GM19324 (cell line): Measurements from ENCODE around the gene RAB24.

Source experiments
- ATAC-seq: cut with Tn5 transposase; IDR thresholded peaks from one replicate; pipeline ENCODE4 v1.9.1; 2021; ENCODE audit warnings: mild to moderate bottlenecking, moderate library complexity; ENCODE audit not compliant: unreplicated experiment, low FRiP score

The RAB24 gene

DNA sequence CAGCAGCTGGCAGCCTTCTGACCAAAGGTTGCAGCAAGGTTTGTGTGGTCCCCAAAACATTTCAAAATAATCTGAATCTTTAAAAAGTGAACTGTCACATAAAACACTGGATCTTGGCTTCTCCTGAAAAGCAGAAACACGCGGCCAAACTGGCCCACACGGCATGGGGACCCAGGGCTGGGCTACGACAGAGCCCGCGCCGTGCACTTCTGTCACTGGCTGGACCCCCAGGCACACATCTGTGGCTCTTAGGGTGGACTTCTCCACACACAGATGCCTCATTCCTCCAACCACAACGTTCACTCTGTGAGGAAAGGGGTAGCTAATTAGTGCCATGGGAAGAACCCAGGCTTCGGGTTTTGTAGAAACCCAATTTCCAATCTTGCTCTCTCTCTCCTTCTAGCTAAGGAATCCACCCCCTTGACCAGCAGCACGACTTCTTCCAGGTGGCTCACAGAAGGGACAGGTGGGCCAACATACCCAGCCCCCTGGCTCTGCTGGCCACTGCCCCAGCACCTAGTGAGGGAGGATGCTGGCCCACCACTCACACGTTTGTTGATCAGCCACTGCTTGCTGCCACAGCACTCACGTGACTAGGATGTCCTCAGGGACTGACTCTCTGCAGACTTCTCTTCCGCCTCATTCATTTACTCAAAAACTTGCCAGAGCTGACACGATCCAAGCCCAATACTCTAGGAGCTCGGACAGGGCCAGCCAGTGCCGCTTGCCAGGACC lies 30.1 kb upstream of the RAB24 start:
- no peak for ATAC-seq

GRCh38 chr5:177332896-177333260 lies 29.4 kb upstream of the RAB24 start:
- no peak for ATAC-seq

DNA sequence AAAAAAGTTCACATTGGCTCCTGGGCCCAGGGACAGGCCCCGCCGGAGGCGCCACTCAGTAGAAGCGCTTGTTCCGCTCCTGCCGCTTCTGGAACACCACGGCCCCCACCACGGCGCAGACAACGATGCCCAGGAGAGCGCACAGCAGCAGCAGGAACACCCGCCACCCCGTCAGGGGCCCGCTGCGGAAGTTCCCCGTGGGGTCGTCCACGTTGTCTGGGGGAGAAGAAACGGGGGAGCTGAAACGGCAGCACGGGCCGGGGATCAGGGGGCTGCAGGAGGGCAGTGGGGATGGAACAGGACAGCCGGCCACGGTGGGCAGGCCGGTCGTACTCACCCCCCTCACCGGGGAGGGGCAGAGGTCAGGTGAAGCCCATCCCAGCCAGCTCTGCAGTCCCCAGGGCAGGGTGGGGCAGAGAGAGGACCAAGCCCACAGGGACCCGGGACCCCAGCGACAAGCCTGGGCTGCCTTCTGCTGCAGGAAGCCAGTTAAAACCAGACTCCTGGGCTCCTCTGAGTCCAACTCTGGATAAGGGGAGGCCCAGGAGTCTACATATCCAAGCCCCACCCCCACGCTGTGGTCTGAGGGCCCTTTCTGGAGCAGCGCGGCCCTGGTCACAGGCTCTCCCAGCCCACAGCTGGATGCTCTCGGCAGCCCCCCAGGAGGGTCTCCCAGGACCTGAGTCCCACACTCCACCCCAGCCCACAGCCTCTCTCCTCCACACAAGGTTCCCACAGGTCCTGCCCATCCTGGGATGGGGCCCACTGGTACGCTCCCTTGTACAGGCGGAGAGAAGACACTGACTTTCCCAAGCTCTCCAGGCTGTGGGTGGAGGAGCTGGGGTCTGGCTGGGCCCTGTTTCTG lies 28.7 kb upstream of the RAB24 start:
- ATAC-seq: no peak

DNA sequence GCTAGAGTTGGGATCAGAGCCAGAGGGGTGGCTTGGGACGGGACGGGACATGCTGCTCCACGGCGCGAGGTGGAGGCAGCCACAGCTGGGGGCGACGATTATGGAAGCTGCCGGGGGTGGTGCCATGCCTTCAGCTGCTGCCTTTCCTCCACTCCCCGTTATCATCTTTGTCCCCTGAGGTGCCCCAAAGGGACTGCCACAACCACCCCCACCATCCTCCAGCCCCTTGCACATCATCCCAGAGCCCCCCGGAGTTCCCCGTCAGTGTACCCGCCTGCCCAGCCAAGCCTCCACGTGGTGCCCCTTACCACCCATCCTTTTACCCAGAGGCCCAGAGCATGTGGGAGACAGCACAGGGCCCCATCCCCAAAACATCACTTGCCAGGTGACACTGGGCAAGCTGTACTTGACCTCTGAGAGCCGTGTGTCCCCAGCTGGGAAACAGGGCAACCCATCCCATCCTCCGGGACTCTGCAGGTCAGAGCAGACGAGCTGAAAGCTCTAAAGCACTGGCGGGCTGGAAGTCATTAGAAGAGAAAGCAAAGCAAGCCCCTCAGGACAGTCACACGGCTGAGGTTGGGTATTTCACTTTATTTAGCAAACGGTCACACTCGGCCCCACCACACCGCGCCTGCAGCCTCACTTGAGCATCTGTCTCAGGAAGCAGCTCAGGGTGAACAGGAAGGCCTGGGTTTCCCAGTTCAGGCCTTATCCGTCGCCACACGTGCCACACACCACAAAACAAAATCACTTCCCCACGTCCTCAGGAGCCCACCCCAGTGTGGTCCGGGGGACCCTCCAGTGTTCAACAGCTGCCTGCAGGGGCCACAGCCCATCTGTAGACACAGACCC lies 27.7 kb upstream of the RAB24 start:
- ATAC-seq: no peak

DNA sequence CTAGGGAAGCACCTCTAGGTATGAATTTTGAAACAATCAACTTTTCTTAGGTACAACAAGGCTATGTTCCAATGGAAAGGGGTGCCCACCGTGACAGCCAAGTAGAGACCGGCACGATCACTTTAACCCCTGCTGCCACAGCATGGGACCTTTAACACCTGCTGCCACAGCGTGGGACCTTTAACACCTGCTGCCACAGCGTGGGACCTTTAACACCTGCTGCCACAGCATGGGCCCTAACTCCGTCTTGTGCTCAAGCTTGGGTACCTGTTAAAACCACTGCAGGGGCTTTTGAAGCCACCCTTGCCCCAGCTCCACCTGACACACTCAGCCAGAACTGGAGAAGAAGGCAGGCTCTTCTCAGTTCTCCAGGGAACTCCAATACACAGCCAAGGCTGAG lies 26.4 kb upstream of the RAB24 start:
- no peak for ATAC-seq

DNA sequence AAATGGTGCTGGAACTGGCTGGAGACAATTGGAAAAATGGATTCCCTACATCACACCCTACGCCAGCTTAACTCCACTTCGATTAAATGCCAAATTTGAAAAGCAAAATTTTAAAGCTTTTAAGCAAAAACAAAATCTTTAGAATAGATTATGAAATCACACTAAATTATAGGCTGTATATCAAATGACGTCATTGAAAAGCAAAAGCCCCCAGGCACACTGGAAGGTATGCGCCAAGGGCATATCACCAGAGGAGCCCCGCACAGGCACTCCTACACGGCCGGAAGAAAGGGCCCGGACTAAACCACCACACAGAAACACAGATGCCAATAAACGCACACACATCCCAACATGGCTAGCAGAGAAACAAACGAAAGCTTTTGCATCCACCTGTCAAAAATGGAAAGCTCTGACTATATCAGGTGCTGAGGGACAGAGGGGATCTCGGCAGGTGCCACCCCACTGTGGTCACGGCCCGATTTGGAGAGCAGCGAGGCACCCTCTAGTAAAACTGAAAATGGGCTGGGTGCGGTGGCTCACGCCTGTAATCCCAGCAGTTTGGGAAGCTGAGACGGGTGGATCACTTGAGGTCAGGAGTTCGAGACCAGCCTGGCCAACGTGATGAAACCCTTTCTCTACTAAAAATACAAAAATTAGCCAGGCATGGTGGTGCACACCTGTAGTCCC lies 25.2 kb upstream of the RAB24 start:
- ATAC-seq: no peak

DNA sequence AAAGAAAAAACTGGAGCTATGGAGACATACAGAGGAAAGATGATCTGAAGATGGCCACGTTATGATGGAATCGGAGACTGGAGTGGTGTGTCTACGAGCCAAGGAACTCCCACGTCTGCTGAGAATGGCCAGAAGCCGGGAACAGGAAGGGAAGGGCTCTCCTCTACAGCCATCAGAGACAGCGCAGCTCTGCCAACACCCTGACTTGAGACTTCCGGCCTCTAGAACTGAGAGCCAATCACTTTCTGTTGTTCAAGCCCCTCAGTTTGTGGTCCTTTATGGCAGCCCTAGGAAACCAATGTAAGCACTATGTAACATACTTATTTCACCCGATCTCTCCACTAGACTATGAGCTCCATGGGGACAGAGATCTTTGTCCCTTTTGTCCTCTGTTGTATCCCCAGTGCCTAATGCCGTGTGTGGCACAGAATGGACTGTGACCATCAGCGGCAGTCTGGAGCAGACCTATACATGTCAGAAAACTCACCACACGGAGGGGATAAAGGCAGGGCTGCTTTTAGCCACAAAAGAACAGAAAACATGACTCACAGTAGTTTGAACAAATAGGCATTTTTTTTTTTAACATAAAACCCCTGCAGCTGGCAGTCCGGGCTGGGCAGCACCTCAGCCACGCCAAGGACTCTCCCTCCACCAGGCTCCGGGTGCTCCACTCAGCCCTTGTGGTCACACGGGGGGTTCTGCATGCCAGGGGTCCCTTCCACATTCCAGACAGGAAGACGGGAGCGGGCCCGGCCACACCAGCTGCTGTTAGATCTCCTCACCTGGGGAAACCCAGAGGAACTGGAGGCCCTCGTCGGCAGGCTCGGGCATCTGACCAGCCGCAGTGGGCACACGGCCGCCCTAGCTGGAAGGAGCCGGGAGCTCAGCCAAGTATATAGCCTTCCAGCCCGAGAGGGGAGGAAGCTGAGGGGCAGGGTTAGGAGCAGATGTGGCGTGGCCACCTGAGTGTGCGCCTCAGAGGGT lies 24.3 kb upstream of the RAB24 start:
- no peak for ATAC-seq

- ATAC-seq: no peak
Measured at GRCh38 chr5:177325868-177326381, 22.4 kb upstream of the RAB24 start.

DNA sequence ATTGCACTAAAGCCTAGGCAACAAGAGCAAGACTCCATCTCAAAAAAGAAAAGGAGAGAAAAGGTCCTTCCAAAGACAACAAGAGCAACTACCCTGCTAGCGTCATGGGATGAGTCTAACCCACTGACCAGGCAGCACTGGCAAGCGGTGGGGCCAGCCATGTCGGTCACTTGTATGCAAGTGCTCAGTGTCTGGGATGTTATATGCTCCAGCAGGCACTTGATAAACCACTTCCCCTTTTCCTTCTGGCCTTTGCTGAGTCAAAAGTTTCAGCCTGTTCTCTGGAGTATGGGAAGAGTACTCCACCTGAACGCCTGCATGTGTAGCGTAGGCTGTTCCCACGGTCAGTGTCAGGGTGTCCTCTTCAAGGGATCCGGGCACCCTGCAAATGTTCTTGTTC lies 17.4 kb upstream of the RAB24 start:
- no peak for ATAC-seq

- ATAC-seq: no peak
Measured at GRCh38 chr5:177319913-177320588, 16.5 kb upstream of the RAB24 start.

DNA sequence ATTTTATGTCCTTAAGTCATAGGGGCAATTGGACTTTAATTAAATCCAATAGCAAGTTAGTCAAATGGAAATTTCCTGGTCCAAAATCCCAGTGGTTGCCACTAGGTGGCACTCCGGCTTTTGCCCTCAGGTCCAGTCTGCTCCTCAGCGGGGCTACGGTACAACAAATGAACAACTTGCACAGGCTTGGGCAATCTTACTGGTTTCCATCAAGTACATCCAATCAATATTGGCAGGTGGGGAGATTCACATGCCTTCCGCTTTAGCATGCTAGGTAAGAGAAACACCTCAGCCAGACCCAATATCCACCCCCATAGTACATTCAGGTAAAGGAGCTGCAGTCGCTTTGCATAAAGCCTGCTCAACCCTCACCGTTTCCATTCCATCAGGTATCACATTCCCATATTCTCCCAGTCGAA lies 14.4 kb upstream of the RAB24 start:
- no peak for ATAC-seq

- ATAC-seq: no peak
Measured at GRCh38 chr5:177316005-177316404, 12.5 kb upstream of the RAB24 start.

GRCh38 chr5:177315411-177315810 lies 11.9 kb upstream of the RAB24 start:
- no peak for ATAC-seq

- no peak for ATAC-seq
Measured at GRCh38 chr5:177314376-177315342, 11.1 kb upstream of the RAB24 start.

GRCh38 chr5:177313561-177314259 lies 10.2 kb upstream of the RAB24 start:
- ATAC-seq: no peak

- ATAC-seq: peak; percentile 15
Measured at GRCh38 chr5:177312649-177313181, 9.2 kb upstream of the RAB24 start.
